ENCODE measurements around the gene LEFTY2. TPM values are rescaled to one million over a fixed set of nuclear protein-coding genes. Genes with fewer than 3 reads are reported as not detected.

Gene LEFTY2
- polyA plus RNA-seq, 1 of the 3 experiments (the other 2 are of a cell fraction): not detected

GRCh38 chr1:225933072-225933471 is 7.9 kb downstream of the LEFTY2 start:
- 53% methylated on average over 2 of the region's 2 CpGs for WGBS (ENCODE audit: low lambda C conversion rate)
- TF ChIP-seq CTCF (IDR thresholded peaks at IDR 0.05) (no peak), MXI1 (IDR thresholded peaks at IDR 0.05; ENCODE audit: low read depth, low read length) (no peak), EP300 (IDR thresholded peaks at IDR 0.05; ENCODE audit: borderline replicate concordance in 1 of 2, low read depth in 1 of 2, low read length in 1 of 2) (no peak), FOSL2 (IDR thresholded peaks at IDR 0.05; ENCODE audit: borderline replicate concordance, low read depth) (peak; percentile 74), NFIC (IDR thresholded peaks at IDR 0.05; ENCODE audit: borderline replicate concordance) (no peak), NRF1 (IDR thresholded peaks at IDR 0.05; ENCODE audit: low read depth, low read length) (no peak), JUND (IDR thresholded peaks at IDR 0.05) (peak; percentile 42; the same call in 1 of the 2 replicates), MEF2A (IDR thresholded peaks at IDR 0.05; ENCODE audit: borderline replicate concordance, low read depth) (no peak)
- no peaks in the 10 kb centered on the region for H3K9me3 ChIP-seq
- no peaks in the 10 kb centered on the region for H3K27me3 ChIP-seq (ENCODE audit: insufficient read depth)
- no peak for DNase-seq
- CTCF ChIA-PET: interaction anchor here (1.1 to 1.7 kb wide), 2 partner anchors 54 to 459 kb away, joined by 3 to 4 read pairs; no protein-coding TSS in a partner anchor
- no peak overlapping the region for H3K9ac ChIP-seq
- H3K4me3 ChIP-seq (ENCODE audit: low read depth in 2 of 2, low read length in 1 of 2): no peak overlapping the region
- 0 out of 4 replicates have a peak overlapping the region, but pooled peaks of 1 of the 2 experiments have one; percentile 27 for H3K27ac ChIP-seq (ENCODE audit: low read depth in 2 of 2, low read length in 1 of 2)
- H3K9me2 ChIP-seq: no peaks in the 10 kb centered on the region
- no peaks in the 10 kb centered on the region for H4K20me1 ChIP-seq (ENCODE audit: insufficient read depth)
- H3F3A ChIP-seq (replicated peaks; ENCODE audit: insufficient read depth): peaks cover 4% of the 10 kb centered on the region
- no peak overlapping the region for H3K4me2 ChIP-seq
- H3K79me2 ChIP-seq (ENCODE audit: insufficient read depth): no peaks in the 10 kb centered on the region
- POLR2A ChIA-PET: no interaction called here
- peaks cover 0 to 5% of the 10 kb centered on the region in 2 experiments; a peak in 1 of 4 replicates for H3K4me1 ChIP-seq (ENCODE audit: control insufficient read depth in 1 of 2, insufficient read depth in 2 of 2, low read depth in 1 of 2, low read length in 1 of 2)
- H2AFZ ChIP-seq (ENCODE audit: low read depth): no peak overlapping the region
- no peaks in the 10 kb centered on the region for H3K36me3 ChIP-seq (replicated peaks in 1 of 2; ENCODE audit: control insufficient read depth in 1 of 2, insufficient read depth in 2 of 2, low read length in 1 of 2)

- DNase-seq: no peak
- no peak overlapping the region for H2AFZ ChIP-seq (ENCODE audit: low read depth)
- no peaks in the 10 kb centered on the region for H3K36me3 ChIP-seq (replicated peaks in 1 of 2; ENCODE audit: control insufficient read depth in 1 of 2, insufficient read depth in 2 of 2, low read length in 1 of 2)
- no peaks in the 10 kb centered on the region for H3K27me3 ChIP-seq (ENCODE audit: insufficient read depth)
- H3K9me3 ChIP-seq: no peaks in the 10 kb centered on the region
- H4K20me1 ChIP-seq (ENCODE audit: insufficient read depth): no peaks in the 10 kb centered on the region
- TF ChIP-seq MXI1 (IDR thresholded peaks at IDR 0.05; ENCODE audit: low read depth, low read length) (no peak), REST (IDR thresholded peaks at IDR 0.05; ENCODE audit: low read depth, low read length) (no peak)
- H3K4me3 ChIP-seq (ENCODE audit: low read depth in 2 of 2, low read length in 1 of 2): no peak overlapping the region
- H3K9ac ChIP-seq: no peak overlapping the region
- peaks cover 4% of the 10 kb centered on the region for H3F3A ChIP-seq (replicated peaks; ENCODE audit: insufficient read depth)
- H3K4me2 ChIP-seq: no peak overlapping the region
- H3K79me2 ChIP-seq (ENCODE audit: insufficient read depth): no peaks in the 10 kb centered on the region
- ChIA-PET POLR2A (interaction anchor here (0.6 kb wide), 2 partner anchors 40 to 150 kb away, joined by 3 to 6 read pairs; no protein-coding TSS in a partner anchor), CTCF (interaction anchor here (0.9 to 1.7 kb wide), 5 partner anchors 10 to 457 kb away, joined by 3 to 4 read pairs (median 4); partner anchors contain the start of gene LEFTY2)
- 86% methylated on average over 5 of the region's 5 CpGs for WGBS (ENCODE audit: low lambda C conversion rate)
- H3K4me1 ChIP-seq (ENCODE audit: control insufficient read depth in 1 of 2, insufficient read depth in 2 of 2, low read depth in 1 of 2, low read length in 1 of 2): peaks cover 0 to 3% of the 10 kb centered on the region in 2 experiments; a peak in 1 of 4 replicates
- no peak overlapping the region for H3K27ac ChIP-seq (ENCODE audit: low read depth in 2 of 2, low read length in 1 of 2)
- H3K9me2 ChIP-seq: no peaks in the 10 kb centered on the region
These were observed 9.5 kb downstream of the LEFTY2 start for GRCh38 chr1:225931270-225932136.

Data from SK-N-SH (cell line).